Activated CD4-positive, alpha-beta T cell treated with anti-CD3 and anti-CD28 coated beads, Interleukin-2, amount 10 ng/mL, durations not matched to agents 7 days and 5 days (primary cell): ENCODE results near the gene STIMATE. TPM values are rescaled to one million over a fixed set of nuclear protein-coding genes. Genes with fewer than 3 reads are reported as not detected.

Experiments
- CTCF ChIA-PET: fragments of 350-600 bp; sonication (Branson Sonifier 250); formaldehyde crosslinking; loops from one replicate; lab custom pipeline; 2021; ENCODE audit warnings: antibody characterized with exemption; lab: Charles Lee
- POLR2A ChIA-PET: fragments of 350-600 bp; sonication (Branson Sonifier 250); formaldehyde crosslinking; loops from one replicate; lab custom pipeline; 2021; ENCODE audit warnings: antibody characterized with exemption; lab: Charles Lee
- DNase-seq: peaks from one replicate; pipeline ENCODE4 v3.0.0-alpha.2; 2020
- H3K27ac Mint-ChIP-seq: one replicate; pipeline ENCODE4 v1.8.0; 2021; ENCODE audit warnings: mild to moderate bottlenecking, moderate library complexity, mixed read lengths
- H3K27me3 Mint-ChIP-seq: one replicate; pipeline ENCODE4 v1.8.0; 2021; ENCODE audit warnings: mixed read lengths
- H3K36me3 Mint-ChIP-seq: one replicate; pipeline ENCODE4 v1.8.0; 2021; ENCODE audit warnings: low read depth, mixed read lengths
- H3K4me1 Mint-ChIP-seq: one replicate; pipeline ENCODE4 v1.8.0; 2021; ENCODE audit warnings: mixed read lengths
- H3K4me3 Mint-ChIP-seq: one replicate; pipeline ENCODE4 v1.8.0; 2021; ENCODE audit warnings: mild to moderate bottlenecking, moderate library complexity, mixed read lengths
- H3K9me3 Mint-ChIP-seq: one replicate; pipeline ENCODE4 v1.8.0; 2021; ENCODE audit warnings: mixed read lengths
- total RNA-seq, 2 experiments: library from RNA; stranded (reverse); gene quantifications; one replicate each; pipeline ENCODE4 v1.2.3, GENCODE V29; 2021

Gene STIMATE
- total RNA-seq, 2 experiments from 2014 or later, result 30.1 to 35.0 TPM

- ChIA-PET POLR2A (no interaction called here), CTCF (interaction anchor here (0.7 kb wide), 2 partner anchors 19 to 20 kb away, joined by 3 read pairs; no protein-coding TSS in a partner anchor)
Measured at GRCh38 chr3:52801839-52802238, 95.5 kb downstream of the STIMATE start.

GRCh38 chr3:52800079-52800478 lies 97.3 kb downstream of the STIMATE start:
- H3K36me3 Mint-ChIP-seq, result no peaks in the 10 kb centered on the region
- no peaks in the 10 kb centered on the region for H3K27me3 Mint-ChIP-seq
- H3K4me1 Mint-ChIP-seq, result no peaks in the 10 kb centered on the region
- H3K4me3 Mint-ChIP-seq, result no peak overlapping the region
- ChIA-PET POLR2A (no interaction called here), CTCF (interaction anchor here (1.0 to 1.5 kb wide), 3 partner anchors 9 to 354 kb away, joined by 3 to 4 read pairs (median 3); no protein-coding TSS in a partner anchor)
- no peak for DNase-seq
- H3K27ac Mint-ChIP-seq, result no peak overlapping the region
- no peaks in the 10 kb centered on the region for H3K9me3 Mint-ChIP-seq

More at GRCh38 chr3:52801839-52802238, 95.5 kb downstream of the STIMATE start:
- DNase-seq, result no peak
- H3K4me3 Mint-ChIP-seq, result no peak overlapping the region
- no peaks in the 10 kb centered on the region for H3K36me3 Mint-ChIP-seq
- no peak overlapping the region for H3K27ac Mint-ChIP-seq
- no peaks in the 10 kb centered on the region for H3K27me3 Mint-ChIP-seq
- peaks cover 2% of the 10 kb centered on the region for H3K4me1 Mint-ChIP-seq
- no peaks in the 10 kb centered on the region for H3K9me3 Mint-ChIP-seq

- no peaks in the 10 kb centered on the region for H3K27me3 Mint-ChIP-seq
- no peaks in the 10 kb centered on the region for H3K4me1 Mint-ChIP-seq
- peak; percentile 24 for DNase-seq
- no peak overlapping the region for H3K4me3 Mint-ChIP-seq
- ChIA-PET CTCF (interaction anchor here (0.6 to 1.7 kb wide), 6 partner anchors 10 to 353 kb away, joined by 3 to 7 read pairs (median 4); no protein-coding TSS in a partner anchor), POLR2A (no interaction called here)
- H3K36me3 Mint-ChIP-seq, result no peaks in the 10 kb centered on the region
- H3K9me3 Mint-ChIP-seq, result no peaks in the 10 kb centered on the region
- no peak overlapping the region for H3K27ac Mint-ChIP-seq
Measured at GRCh38 chr3:52798978-52799476, 98.3 kb downstream of the STIMATE start.

GRCh38 chr3:52798376-52798977 lies 98.9 kb downstream of the STIMATE start:
- ChIA-PET POLR2A (no interaction called here), CTCF (interaction anchor here (0.6 to 1.7 kb wide), 5 partner anchors 10 to 84 kb away, joined by 3 to 7 read pairs (median 4); no protein-coding TSS in a partner anchor)

DNA sequence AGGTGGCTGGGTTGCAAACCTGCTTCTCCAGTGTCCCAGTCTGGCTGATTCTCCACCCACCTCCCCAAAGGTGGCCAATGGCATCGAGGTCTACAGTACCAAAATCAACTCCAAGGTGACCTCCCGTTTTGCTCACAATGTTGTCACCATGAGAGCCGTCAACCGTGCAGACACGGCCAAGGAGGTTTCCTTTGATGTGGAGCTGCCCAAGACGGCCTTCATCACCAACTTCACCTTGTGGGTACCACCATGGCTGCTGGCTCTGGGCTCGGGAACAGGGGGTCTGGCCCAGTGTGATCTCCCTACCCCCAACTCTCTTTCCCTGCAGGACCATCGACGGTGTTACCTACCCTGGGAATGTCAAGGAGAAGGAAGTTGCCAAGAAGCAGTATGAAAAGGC lies 100.9 kb downstream of the STIMATE start:
- ChIA-PET POLR2A (no interaction called here), CTCF (interaction anchor here (1.3 kb wide), 1 partner anchor 22 kb away, joined by 3 read pairs; no protein-coding TSS in a partner anchor)
- H3K9me3 Mint-ChIP-seq, result no peaks in the 10 kb centered on the region
- no peak overlapping the region for H3K4me3 Mint-ChIP-seq
- DNase-seq, result no peak
- no peaks in the 10 kb centered on the region for H3K27me3 Mint-ChIP-seq
- no peaks in the 10 kb centered on the region for H3K36me3 Mint-ChIP-seq
- no peaks in the 10 kb centered on the region for H3K4me1 Mint-ChIP-seq
- H3K27ac Mint-ChIP-seq, result no peak overlapping the region

More at GRCh38 chr3:52798376-52798977, 98.9 kb downstream of the STIMATE start:
- no peaks in the 10 kb centered on the region for H3K4me1 Mint-ChIP-seq
- H3K4me3 Mint-ChIP-seq, result no peak overlapping the region
- H3K27ac Mint-ChIP-seq, result no peak overlapping the region
- no peaks in the 10 kb centered on the region for H3K27me3 Mint-ChIP-seq
- no peak for DNase-seq
- no peaks in the 10 kb centered on the region for H3K36me3 Mint-ChIP-seq
- no peaks in the 10 kb centered on the region for H3K9me3 Mint-ChIP-seq

GRCh38 chr3:52795298-52795900 lies 101.9 kb downstream of the STIMATE start:
- no peak for DNase-seq
- POLR2A ChIA-PET, result no interaction called here
- Mint-ChIP-seq H3K9me3 (no peaks in the 10 kb centered on the region), H3K27me3 (no peaks in the 10 kb centered on the region), H3K4me1 (no peaks in the 10 kb centered on the region), H3K4me3 (no peak overlapping the region), H3K27ac (no peak overlapping the region), H3K36me3 (no peaks in the 10 kb centered on the region)
- CTCF ChIA-PET, result no interaction called here

DNA sequence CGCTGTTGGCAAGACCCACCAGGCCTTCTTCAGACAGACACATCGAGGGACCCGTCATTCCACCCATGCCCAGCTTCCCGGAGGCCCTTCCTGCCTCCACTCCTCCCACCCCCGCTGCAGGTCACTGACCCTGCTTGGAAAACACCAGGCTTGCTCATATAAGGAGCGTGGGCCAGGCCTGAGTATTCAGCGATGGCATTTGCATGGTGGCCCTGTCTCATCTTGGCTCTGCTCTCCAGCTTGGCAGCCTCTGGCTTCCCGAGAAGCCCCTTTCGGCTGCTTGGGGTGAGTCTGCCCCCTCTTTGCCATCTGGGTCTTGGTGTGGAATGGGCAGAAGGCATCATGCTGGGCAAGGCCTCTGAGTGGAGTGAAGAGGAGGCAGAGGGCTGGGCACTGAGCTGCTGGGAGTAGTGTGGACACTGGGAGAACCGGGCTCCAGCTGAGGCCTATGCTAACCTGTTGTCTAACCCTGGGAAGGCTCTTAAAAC lies 102.7 kb downstream of the STIMATE start, which contains the start of gene ITIH3:
Gene ITIH3 (plus strand): TSS at position 185 of the 488 bp plus-strand sequence. CDS start 8 bp downstream, at position 193.
- Mint-ChIP-seq H3K4me1 (no peaks in the 10 kb centered on the region), H3K36me3 (no peaks in the 10 kb centered on the region), H3K27ac (no peak within 1 kb of the TSS), H3K9me3 (no peaks in the 10 kb centered on the region), H3K27me3 (no peaks in the 10 kb centered on the region), H3K4me3 (no peak within 1 kb of the TSS)
- POLR2A ChIA-PET, result no interaction called here
- DNase-seq, result no peak
- CTCF ChIA-PET, result no interaction called here

DNA sequence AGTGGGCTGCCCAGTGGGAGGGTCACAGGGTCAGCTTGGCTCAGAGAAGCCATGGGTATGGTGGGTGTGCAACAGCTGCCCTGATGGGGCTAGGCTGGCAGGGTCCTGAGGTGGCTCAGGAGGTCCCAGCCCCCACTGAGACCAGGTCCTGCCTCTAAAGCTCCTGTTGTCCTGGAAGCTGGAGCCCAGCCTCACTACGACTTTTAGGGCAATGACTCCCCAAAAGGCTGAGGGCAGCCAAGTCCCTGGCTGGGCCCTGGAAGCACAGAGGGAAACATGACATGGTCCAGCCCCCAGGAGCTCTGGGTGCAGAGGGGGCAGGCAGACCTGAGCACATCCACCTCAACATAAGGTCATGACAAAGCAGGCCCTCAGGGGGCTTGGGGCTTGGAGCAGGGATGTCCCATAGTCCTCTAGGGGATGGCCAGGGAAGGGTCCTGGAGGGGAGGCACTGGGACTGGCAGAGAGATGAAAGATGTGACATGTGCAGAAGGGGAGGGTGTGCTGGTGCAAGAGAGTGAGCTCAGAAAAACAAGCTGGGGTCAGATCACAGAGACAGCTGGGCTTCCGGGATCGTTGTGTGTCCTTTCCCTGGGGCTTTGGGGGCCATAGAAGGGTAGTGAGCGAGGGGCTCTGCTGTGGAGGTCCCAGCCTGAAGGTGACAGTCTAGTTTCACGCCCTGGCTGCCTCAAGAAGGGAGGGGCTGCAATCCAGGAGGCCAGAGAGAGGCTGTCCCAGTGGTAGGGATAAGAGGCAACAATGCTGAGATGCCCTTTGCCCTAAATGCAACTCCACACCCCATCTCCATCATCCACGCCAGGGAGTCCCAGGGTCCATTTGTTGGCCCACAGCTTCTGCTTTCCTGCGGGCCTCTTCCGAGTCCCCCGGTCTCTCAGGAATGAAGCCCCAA lies 103.4 kb downstream of the STIMATE start:
- CTCF ChIA-PET, result interaction anchor here (1.5 kb wide), 1 partner anchor 27 kb away, joined by 7 read pairs; no protein-coding TSS in a partner anchor
- Mint-ChIP-seq H3K4me1 (no peaks in the 10 kb centered on the region), H3K9me3 (no peaks in the 10 kb centered on the region), H3K36me3 (no peaks in the 10 kb centered on the region), H3K27ac (no peak overlapping the region), H3K27me3 (no peaks in the 10 kb centered on the region), H3K4me3 (no peak overlapping the region)
- POLR2A ChIA-PET, result no interaction called here
- no peak for DNase-seq

GRCh38 chr3:52792961-52793695 lies 104.2 kb downstream of the STIMATE start:
- no peak overlapping the region for H3K27ac Mint-ChIP-seq
- H3K9me3 Mint-ChIP-seq, result no peaks in the 10 kb centered on the region
- H3K36me3 Mint-ChIP-seq, result no peaks in the 10 kb centered on the region
- CTCF ChIA-PET, result interaction anchor here (1.4 to 1.5 kb wide), 2 partner anchors 10 to 28 kb away, joined by 4 to 7 read pairs; no protein-coding TSS in a partner anchor
- POLR2A ChIA-PET, result no interaction called here
- no peak for DNase-seq
- H3K27me3 Mint-ChIP-seq, result no peaks in the 10 kb centered on the region
- no peak overlapping the region for H3K4me3 Mint-ChIP-seq
- no peaks in the 10 kb centered on the region for H3K4me1 Mint-ChIP-seq

DNA sequence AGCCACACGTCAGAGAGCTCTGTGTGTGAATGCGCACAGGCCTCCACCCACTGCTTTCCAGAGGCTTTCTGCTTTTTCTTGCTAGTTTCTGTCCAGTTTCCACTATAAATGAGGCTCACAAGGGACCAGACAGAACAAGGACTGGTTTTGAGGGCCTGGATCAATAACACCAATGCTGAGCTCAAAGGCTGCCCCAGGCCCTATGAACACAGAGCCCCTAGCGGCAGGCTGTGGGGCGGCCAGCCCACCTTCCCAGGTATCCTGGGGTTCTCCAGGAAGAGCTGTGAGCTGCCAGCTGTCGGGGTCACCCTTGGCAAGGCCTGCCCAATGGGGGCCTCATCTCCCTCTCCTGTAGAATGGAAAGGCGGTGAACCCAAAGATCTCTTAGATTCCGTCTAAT lies 104.9 kb downstream of the STIMATE start:
- ChIA-PET CTCF (interaction anchor here (1.2 to 1.7 kb wide), 4 partner anchors 9 to 29 kb away, joined by 4 to 7 read pairs (median 4); partner anchors contain the start of gene NEK4), POLR2A (no interaction called here)
- Mint-ChIP-seq H3K9me3 (no peaks in the 10 kb centered on the region), H3K27me3 (no peaks in the 10 kb centered on the region), H3K36me3 (no peaks in the 10 kb centered on the region), H3K4me1 (no peaks in the 10 kb centered on the region), H3K4me3 (no peak overlapping the region), H3K27ac (no peak overlapping the region)
- no peak for DNase-seq

DNA sequence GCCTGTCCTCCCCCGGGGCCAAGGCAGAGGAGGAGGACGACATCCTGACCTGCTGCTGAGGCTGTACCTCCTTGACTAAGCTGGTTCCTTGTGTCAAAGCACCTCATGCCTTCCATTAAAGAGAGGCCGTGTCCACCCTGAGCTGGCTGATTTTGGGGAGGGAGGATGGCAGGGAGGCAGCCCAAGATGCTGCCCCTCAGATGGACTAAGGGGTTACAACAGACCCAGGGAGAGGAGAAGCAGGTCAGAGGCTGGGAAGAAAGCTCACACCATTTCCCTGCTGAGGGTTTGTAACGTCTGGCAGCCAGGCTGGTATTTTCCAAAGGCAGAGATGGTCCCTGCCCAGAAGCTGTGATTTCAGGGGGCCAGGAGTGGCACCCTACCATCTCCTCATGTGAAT lies 105.4 kb downstream of the STIMATE start:
- POLR2A ChIA-PET, result no interaction called here

More for the DNA sequence above, 105.4 kb downstream of the STIMATE start:
- CTCF ChIA-PET, result interaction anchor here (1.2 to 1.7 kb wide), 3 partner anchors 9 to 24 kb away, joined by 4 to 5 read pairs (median 4); partner anchors contain the start of gene NEK4
- Mint-ChIP-seq H3K9me3 (no peaks in the 10 kb centered on the region), H3K27me3 (no peaks in the 10 kb centered on the region), H3K4me1 (no peaks in the 10 kb centered on the region), H3K36me3 (no peaks in the 10 kb centered on the region), H3K27ac (no peak overlapping the region), H3K4me3 (no peak overlapping the region)
- DNase-seq, result no peak
